EL (cell line): ENCODE data around the gene TMEM81.
A peak's percentile ranks its signal among the peaks of the same experiment; 100 is the strongest.

Experiments
- DNase-seq: peaks from one replicate; pipeline ENCODE4 v3.0.0-alpha.2; 2016

The TMEM81 gene

DNA sequence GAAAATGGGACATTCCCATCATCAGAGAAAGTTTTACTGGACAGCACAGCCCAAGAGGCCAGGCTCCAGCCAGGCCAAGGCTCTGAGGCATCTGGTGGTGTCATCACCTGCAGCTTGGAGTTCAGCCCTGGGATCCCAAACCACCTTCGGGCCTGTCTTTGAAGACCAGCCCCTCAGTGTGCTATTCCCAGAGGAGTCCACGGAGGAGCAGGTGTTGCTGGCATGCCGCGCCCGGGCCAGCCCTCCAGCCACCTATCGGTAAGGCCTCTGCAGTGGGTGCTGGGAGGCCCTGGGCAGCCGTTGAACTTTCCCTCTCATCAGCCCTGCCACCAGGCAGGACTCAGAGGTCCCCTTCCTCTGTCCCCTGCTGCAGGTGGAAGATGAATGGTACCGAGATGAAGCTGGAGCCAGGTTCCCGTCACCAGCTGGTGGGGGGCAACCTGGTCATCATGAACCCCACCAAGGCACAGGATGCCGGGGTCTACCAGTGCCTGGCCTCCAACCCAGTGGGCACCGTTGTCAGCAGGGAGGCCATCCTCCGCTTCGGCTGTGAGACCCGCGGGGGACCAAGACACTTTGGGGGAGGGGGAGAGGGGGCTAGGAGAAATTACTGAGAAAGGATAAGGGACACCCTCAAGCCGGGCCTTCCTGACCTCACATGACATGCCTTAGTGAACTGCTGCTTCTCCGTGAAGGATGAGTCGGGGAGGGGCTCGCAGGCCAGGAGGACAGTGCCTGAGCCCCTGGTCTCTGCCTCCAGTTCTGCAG is 26.3 kb downstream of the TMEM81 start:
- no peak for DNase-seq

DNA sequence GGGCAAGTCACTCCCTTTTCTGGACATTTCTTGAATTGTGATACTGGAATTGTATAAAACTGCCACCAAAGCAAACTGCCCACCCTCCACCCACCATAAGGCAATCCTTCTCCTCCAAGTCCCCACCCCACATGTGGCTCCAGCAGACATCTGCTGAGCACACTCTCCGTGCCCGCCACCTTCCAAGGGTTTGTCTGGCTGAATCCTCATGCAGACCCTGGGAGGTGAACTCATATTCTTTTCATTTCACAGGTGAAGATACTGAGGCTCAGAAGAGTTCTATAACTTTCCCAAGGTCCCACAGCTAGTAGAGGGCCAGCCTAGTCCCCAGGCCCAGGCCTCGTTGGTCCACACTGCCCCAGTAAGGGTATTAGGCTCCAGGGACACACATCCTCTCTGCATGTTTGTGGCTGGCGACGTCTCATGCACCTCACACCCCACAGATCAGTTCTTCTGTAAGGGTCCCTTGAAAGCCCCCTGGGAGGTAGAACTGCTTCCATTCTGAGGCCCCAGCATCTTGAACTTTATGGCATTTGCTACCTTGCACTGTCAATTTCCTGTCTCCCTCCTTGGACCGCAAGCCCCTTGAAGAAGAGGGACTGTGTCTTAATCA is 27.2 kb downstream of the TMEM81 start:
- DNase-seq, result no peak

DNA sequence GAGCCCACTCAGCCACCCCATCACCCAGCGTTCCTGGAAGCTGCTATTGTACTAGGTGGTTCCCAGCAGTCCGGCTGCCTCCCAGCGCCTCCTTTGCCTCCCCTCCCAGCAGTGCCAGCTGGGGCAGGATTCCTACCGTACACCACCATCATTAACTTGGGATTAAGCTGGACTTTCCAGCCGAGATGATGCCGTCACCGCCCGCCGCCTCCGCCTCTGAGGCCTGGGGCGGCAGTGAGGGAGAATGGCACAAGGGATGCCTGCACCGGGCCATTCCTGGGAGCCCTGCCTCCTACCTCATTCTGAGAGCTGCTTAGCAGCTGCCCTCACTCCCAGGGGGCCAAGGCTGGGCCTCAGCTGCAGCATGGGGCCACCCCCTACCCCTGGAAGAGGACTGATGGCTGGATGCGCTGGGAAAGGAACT is 28.1 kb downstream of the TMEM81 start:
- no peak for DNase-seq

DNA sequence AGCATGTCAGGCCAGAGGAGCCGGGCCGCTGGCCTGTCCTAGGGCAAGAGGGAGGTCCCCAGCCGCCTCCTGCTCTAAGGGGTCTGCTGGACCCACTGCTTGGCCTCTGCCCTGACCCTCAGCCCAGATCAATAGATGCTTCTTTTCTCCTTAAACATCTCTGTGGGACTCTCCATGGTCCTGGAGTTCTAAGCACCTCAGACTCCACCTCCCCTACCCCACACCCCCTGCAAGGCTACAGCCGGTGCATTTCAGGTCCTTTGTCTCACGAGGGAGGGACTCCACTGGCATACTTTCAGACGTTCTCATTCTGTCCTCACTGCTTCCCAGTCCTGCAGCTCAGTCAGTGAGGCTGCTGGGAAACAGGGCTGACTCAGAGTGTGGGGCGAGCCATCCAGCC is 30.2 kb downstream of the TMEM81 start:
- no peak for DNase-seq

DNA sequence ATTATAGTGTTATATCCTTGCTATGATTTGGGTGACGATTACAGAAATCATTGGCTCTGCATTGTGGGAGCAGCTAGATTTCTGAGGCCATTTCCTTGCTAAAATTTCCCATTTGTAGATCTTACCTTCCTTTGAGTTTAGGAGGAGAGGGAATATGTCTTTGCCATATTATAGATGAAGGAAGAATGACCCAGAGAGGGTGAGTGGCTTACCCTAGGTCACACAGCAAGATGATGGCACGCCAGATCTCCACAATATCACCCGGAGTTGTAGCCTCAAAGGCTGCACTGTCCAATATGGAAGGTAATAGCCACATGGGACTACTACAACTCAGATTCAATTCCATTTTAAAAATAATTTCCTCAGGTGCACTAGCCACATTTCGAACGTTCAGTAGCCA is 31.0 kb downstream of the TMEM81 start:
- no peak for DNase-seq

DNA sequence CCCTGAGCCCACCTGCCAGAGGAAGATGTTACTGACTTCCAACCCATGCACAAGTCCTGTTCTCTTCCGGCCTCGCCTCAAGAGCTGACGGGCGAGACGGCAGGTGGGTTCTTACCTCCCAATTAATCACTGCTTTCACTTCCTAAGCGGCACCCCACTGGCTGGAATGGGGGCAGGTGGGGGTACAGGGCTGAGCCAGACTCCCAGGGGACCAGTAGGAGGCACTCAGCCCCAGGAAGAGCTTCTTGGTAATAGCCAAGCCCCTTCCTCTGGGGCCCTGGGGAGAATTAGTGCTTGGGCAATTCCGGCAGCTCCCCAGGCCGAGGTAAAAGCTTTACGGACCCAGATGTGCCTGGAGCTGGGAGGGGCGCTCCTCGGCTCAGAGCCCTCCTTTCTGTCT is 31.6 kb downstream of the TMEM81 start:
- DNase-seq, result no peak

DNA sequence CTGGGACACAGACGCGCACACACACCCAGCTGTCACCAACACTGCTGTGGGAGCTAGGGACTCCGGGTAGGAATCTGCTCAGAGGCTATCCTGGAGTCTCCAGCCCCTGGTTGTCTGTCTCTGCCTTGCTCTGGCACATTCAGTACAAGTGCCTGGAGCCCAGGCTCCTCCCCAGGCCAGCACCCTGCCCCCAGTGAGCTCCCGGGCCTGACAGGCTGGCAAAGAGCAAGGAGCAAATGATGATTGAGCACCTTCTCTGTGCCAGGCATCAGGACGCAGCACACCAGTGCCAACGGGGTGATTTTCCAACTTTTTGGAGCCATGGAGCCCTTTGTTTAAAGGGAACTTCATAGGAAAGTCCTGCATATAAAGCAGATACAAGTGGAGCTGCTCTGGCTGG is 34.8 kb downstream of the TMEM81 start:
- no peak for DNase-seq

DNA sequence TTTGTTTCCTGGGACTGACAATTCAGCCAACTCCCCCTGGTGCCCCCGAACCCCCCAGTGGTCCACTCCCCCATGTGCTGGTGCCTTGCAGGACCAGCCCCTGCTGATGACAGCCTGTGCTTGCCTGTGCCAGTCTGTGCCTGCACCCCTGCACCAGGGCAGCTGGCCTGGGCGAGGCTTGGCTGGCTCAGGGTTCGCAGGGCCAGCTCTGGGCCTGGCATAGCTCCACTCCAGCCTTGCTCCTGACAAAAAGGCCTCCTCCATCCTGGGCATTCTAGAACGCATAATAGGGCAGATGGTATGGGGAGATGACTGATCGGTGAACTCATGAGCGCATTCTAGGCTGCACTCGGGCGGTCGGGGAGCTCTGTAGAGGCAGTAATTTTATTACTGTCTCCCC is 35.9 kb downstream of the TMEM81 start:
- no peak for DNase-seq

DNA sequence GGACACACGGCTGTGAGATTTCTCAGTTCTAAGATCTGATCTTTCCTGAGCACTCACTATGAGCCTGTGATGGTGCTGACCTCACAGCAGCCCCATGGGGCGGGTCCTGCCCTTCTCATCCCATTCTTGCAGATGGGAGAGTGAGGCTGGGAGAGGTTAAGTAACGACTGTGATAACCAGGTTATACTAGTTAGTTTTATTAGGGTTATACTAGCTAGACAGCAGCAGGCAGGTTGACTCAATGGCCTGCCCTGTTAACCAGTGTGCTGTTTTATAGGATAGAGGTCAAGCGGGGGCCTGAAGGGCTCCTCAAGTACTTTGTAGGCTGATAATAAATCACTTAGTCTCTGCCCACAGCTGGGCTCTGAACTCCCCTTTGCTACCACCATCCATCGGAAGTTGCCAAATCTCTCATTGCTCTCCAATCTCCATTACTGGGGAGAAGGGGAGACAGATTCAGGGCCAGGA is 36.5 kb downstream of the TMEM81 start:
- DNase-seq, result no peak

DNA sequence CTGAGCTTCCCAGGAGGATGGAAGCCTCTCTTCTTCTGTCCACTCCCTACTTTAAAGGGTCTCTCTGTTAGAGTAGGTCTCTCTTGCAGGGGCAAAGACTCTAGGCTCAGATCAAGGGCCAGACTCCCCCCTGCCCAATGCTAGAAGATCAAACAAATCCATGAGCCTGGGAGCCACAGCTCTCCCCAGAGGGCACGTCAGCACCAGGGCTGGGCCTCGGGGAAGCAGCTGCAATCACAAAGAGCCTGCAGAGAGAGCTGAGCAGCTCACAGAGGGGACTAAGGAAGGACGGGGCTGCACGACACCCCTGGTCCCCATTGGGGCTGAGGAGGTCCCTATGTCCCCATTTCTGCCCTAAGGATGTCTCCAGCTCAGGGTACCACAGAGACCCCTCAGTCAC is 37.4 kb downstream of the TMEM81 start:
- no peak for DNase-seq

DNA sequence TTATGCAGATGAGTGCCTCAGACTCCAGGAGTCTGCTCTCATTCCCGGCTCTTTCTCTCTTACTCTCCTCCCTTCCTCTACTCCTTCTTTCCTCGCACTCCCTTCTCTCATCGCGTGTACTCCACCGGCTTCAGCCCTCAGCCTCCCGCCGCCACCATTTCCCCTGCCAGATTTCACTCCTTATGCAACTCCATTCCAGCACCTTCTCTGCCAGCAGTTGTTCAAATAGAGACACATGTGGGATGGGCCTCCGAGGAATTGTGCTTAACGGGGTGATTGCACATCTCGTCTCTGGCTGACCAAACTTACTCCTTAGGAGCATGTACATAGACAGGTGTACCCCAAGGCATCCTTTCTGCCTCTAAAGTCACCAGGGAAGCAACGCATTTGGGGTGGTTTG is 39.1 kb downstream of the TMEM81 start:
- no peak for DNase-seq

DNA sequence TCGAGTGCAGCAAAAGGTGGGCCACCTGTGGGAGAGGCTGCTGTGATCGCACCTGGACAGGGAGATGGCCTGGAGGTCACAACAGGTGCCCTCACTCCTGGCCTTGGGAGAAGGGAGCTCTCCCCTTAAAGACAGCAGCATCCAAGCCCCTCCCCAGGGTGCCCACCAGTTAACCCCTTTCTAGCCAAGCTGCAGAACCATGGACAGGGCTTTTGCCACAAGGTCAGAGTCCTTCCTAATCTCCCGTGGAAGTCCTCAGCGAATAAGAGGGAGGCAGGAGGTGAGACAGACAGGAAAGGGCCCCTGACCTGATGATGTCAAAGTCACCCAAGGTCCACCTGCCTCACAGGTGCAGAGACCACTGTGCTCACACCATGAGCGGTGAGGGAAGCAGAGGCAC is 39.5 kb downstream of the TMEM81 start:
- no peak for DNase-seq

DNA sequence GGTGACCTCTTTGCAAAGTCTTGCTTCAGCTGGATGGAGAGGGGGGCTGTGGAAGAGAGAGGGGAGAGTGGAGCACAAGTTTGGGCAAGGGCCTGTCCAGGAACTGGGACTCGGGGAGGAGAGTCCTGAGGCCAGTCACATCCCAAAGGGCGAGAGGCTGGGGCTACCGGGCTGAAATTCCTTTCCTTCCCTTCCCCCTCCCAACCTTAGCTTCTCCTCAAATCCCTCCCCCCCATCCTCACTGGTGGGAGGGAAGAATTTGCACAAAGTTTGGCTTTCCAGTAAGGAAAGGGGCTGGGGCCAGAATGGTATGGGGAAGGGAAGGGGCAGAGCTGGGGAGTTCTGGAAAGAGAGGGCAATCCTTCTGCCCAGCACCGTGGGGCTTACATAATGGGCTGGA is 40.4 kb downstream of the TMEM81 start:
- no peak for DNase-seq

DNA sequence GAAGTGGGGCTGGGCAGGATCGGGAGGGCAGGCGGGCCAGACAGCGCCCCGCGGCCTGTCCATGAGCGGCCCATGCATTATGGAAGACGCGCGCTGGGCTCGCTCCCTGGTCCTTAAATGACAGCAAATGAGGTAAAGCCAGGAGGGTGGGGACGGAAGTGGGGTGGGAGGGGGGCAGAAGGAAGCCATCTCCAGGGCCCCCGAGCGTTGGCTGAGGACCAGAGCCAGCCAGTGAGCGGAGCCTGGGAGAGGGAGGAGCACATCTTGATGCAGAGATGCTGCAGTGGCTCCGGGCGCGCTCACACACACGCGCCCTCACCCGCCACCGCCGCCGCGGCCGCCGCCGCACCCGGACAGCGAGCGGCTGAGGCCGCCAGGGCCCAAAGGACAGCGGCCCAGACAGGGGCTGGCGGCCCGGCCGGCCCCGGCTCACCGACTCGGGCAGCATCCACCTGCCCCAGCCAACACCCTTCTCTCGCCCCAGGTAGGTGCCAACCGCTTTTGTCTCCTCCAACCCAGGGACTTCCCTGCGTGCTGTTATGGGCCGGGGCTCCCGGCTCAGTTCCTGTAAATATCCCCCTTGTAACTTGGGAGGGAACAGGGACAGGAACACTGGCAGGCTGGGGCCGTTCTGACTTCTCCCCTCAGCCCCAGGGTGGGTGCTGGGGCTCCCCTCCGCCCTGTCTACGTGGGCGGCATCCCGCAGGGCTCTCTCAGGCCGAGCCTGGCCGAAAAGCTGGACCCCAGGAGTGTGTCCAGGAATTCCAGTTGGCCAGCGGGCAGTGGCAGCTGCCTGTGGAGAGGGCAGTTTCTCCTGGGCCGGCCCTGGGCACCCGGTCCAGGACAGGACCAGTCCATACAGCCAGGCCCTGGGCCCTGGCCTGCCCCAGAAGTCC is 41.1 kb downstream of the TMEM81 start, which contains the start of gene CNTN2:
CNTN2 (plus strand) TSS at position 302 of the 896 bp plus-strand sequence. CDS start 9,974 bp downstream, outside the sequence.
- DNase-seq, result peak; percentile 6

DNA sequence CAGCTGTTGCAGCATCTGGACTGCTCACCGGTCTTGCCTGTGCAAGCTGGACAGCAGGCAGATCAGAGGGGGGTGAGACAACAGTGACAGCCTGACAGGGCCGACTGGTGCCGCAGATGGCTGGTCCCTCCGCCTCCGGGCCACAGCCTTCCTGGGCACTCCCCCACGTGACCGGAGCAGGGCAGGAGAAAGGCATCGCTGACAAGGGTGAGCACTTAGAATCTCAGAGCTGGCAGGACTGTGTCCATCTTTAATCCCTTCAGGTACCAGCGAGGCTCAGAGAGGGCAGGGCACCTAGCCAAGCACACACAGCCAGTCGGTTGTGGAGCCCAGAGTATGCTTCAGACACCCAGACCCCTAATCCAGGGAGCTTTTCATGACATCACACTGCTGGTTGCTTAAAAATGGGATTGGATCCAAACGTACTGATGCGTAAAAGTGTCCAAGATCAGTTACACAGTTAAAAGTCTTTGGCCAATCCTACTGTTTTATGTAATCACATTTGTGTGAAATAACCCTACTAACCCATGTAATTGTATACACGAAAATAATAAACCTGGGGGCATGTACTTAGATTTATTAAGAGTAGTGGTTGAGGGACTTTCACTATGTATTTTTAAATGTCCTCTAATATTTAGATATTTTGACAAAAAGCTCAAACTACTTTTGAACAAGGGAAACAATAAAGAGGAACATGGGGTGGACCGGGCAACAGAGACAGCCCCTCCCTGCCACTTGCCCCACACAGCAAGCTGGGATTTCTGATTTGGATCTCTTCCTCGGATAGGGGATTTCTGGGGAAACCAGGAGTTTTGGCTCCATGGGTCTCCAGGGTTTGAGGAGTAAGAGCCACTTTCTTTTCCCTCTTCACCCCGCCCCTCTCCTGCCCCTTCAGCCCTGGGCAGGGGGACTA is 42.0 kb downstream of the TMEM81 start:
- DNase-seq, result no peak

DNA sequence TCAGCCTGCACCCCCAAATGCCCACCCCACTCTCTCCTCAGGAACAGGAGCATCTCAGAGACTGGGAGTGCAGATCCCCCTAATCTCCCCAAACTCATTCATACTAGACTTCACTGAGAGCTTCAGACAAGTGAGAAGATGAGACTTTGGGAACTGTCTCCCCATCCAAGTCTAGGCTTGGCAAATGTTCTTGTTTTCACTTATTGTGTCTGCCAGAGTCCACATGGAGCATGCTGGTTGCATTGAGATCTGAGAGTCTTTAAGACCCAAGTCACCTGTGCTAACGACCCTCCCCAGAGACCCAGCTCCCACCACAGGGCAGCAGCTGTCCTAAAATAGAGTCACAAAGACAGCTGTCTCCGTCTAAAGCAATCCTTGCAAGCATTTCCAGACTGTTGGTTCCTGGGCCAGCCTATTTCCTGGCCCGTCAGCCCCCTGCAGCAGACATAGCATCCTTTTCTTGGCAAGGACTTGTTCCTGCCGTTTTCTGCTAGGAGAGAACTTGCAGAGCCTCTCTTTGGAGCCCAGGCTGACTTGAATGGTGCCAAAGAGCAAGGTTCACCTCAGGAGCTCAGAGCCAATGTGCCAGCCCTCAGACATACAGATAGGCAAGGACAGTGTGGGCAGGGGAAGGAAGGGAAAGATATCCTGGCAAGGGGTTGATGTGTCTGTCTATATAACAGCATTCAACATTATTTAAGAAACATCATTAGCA is 43.1 kb downstream of the TMEM81 start:
- DNase-seq, result no peak

DNA sequence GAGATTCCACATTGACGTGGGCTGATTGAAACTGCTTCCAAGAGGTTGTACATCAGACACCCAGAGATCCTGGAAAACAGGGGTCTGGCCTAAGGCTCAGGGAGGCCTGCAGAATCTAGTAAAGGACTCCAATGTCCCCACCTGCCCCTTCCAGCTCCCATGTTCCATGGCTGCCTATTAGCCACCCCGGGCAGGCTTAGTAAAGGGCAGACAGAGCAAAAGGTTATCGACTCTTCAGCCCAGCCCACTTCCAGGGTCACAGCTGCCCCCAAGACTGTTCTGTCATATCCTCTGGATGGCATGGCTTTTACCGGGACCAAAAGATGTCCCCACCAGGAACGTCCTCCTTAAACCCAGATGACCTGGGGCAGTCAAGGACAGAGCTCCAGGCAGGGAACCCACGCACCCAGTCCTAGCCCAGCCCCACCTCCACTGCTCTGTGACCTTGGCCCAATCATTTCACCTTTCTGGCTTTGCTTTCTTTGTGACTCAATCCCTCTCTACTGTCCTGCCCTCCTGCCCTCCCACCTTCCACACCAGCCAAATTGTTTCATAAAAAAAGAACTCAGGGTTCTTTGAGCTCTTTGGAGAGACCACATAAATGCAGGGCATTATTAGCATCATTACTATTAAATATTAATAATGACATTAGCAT is 46.0 kb downstream of the TMEM81 start:
- DNase-seq, result no peak

DNA sequence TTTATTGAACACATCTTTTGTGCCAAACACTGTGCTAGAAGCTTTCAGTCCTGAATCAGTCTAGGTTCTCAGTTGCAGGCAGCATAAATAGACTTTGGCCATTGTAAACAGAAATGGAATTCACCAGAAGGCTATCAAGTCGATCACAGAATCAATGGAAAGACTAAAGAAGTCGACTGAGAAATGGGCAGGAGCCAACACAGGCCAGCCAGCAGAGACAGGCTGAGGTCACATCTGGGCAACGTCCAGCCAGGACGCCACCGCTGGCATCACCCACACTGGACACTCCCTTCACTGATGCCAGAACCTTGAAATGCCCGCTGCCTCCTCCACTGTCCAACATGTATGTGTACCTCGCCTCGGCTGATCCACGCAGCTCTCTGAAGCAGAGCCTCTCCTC is 46.7 kb downstream of the TMEM81 start:
- no peak for DNase-seq
